K562 (cell line): ENCODE results near the gene COX6B2. TPM values are rescaled to one million over a fixed set of nuclear protein-coding genes. Genes with fewer than 3 reads are reported as not detected.

Source experiments
- ATAC-seq: fragments of 200-7000 bp; cut with Tn5 transposase; 3 replicates; pipeline ENCODE4 v1.9.1; 2020; ENCODE audit warnings: moderate library complexity
- BruUV-seq: library from RNA; stranded (reverse); fragments of 400-500 nt; replicated peaks from 2 replicates; lab custom pipeline; 2021; lab: Mats Ljungman, UMichigan
- CTCF ChIA-PET: fragments of 300-600 bp; formaldehyde crosslinking; extraction: SDS; loops from one replicate; lab custom pipeline; 2021; ENCODE audit warnings: low intra/inter-chr PET ratio; lab: Yijun Ruan, JAX
- POLR2A ChIA-PET: fragments of 300-600, 350-650 bp; sonication (Branson Sonifier 250); formaldehyde crosslinking; extraction: SDS; loops from one replicate; lab custom pipeline; 2021; ENCODE audit warnings: antibody characterized with exemption, inconsistent platforms; lab: Yijun Ruan, JAX
- DNase-seq, 4 experiments: peaks; one replicate each; pipeline versions ENCODE4 v3.0.0 to v3.0.0-alpha.2; 2011 to 2018; ENCODE audit warnings: low spot score in 3 of 4, mixed read lengths in 3 of 4; ENCODE audit errors: extremely low read depth in 1 of 4
- FAIRE-seq: peaks from 2 replicates; lab custom pipeline; 2011; peaks lifted over from hg19 to GRCh38; lab: Jason Lieb, UNC
- H2AFZ ChIP-seq: 2 replicates; pipeline ENCODE4 v1.6.0; 2011; ENCODE audit warnings: low read depth, low read length, control low read depth, inconsistent platforms
- H3K27ac ChIP-seq: fragments of 200-600 bp; 3 replicates; pipeline ENCODE4 v1.8.0; 2011; ENCODE audit warnings: low read depth, mild to moderate bottlenecking, control low read depth, inconsistent platforms, low read length, moderate library complexity, mixed read lengths; ENCODE audit errors: extremely low read depth
- H3K27me3 ChIP-seq, 2 experiments: fragments of 300-600 bp in 1 of 2; 2 replicates in 1 of 2; 3 replicates in 1 of 2; pipeline versions ENCODE4 v1.6.0 to v1.8.0; 2011; ENCODE audit warnings: inconsistent platforms in 2 of 2, low read length in 2 of 2, mild to moderate bottlenecking in 1 of 2, mixed read lengths in 1 of 2, moderate library complexity in 1 of 2; ENCODE audit not compliant: control insufficient read depth in 2 of 2, insufficient read depth in 2 of 2
- H3K36me3 ChIP-seq: fragments of 300-600 bp; 3 replicates; pipeline ENCODE4 v1.8.0; 2011; ENCODE audit warnings: mild to moderate bottlenecking, low read length, inconsistent platforms; ENCODE audit not compliant: control insufficient read depth, insufficient read depth
- H3K4me1 ChIP-seq, 2 experiments: fragments of 200-600 bp in 1 of 2; replicated peaks in 1 of 2; 2 replicates in 1 of 2; 3 replicates in 1 of 2; pipeline versions ENCODE4 v1.5.1 to v1.8.0; 2011; ENCODE audit warnings: inconsistent platforms in 2 of 2, low read length in 2 of 2, mild to moderate bottlenecking in 1 of 2, mixed read lengths in 1 of 2, moderate library complexity in 1 of 2; ENCODE audit not compliant: control insufficient read depth in 2 of 2, insufficient read depth in 2 of 2
- H3K4me2 ChIP-seq: 2 replicates; pipeline ENCODE4 v1.6.1; 2011; ENCODE audit warnings: low read length, control low read depth, inconsistent platforms, mixed read lengths; ENCODE audit not compliant: insufficient read depth
- H3K4me3 ChIP-seq: fragments of 200-600 bp; sonication (generic), shearing (Covaris generic); 2 replicates; pipeline ENCODE4 v1.5.1; 2016; ENCODE audit warnings: control low read depth, inconsistent platforms
- H3K79me2 ChIP-seq: fragments of 200-600 bp; 3 replicates; pipeline ENCODE4 v1.8.0; 2011; ENCODE audit warnings: low read length, inconsistent platforms; ENCODE audit not compliant: control insufficient read depth, insufficient read depth
- H3K9ac ChIP-seq, 2 experiments: 2 replicates each; pipeline versions ENCODE4 v1.6.0 to v1.6.1; 2011; ENCODE audit warnings: low read depth in 2 of 2, low read length in 2 of 2, control low read depth in 1 of 2, inconsistent platforms in 1 of 2, mild to moderate bottlenecking in 1 of 2, mixed read lengths in 1 of 2; ENCODE audit not compliant: insufficient read depth in 1 of 2
- H3K9me1 ChIP-seq: one replicate; pipeline ENCODE4 v1.6.0; 2011; ENCODE audit warnings: inconsistent platforms, mild to moderate bottlenecking, low read length, moderate library complexity; ENCODE audit not compliant: control insufficient read depth, insufficient read depth
- H3K9me3 ChIP-seq: replicated peaks from 2 replicates; pipeline ENCODE4 v1.5.1; 2011; ENCODE audit warnings: low read depth, low read length, inconsistent platforms; ENCODE audit not compliant: control insufficient read depth, insufficient read depth
- H4K20me1 ChIP-seq: replicated peaks from 2 replicates; pipeline ENCODE4 v1.6.1; 2011; ENCODE audit warnings: low read length, inconsistent platforms, mixed read lengths; ENCODE audit not compliant: control insufficient read depth, insufficient read depth
- EGR1 ChIP-seq: fragments of 450-650 bp; conservative IDR thresholded peaks from 2 replicates; pipeline ENCODE4 v1.6.1; 2017; ENCODE audit warnings: mild to moderate bottlenecking
- EP400 ChIP-seq: fragments of 450-650 bp; IDR thresholded peaks from 2 replicates; pipeline ENCODE4 v1.6.1; 2017; ENCODE audit warnings: antibody characterized with exemption, mild to moderate bottlenecking, moderate library complexity
- ETS2 ChIP-seq: IDR thresholded peaks from 2 replicates; pipeline ENCODE4 v1.6.1; 2016; ENCODE audit warnings: borderline replicate concordance, missing genetic modification characterization, mild to moderate bottlenecking, moderate library complexity, missing compliant biosample characterization; ENCODE audit not compliant: poor library complexity, severe bottlenecking
- FOXK2 ChIP-seq, 2 experiments: fragments of 450-650 bp; IDR thresholded peaks in 1 of 2; conservative IDR thresholded peaks in 1 of 2; 2 replicates each; pipeline ENCODE4 v1.6.1; 2016; ENCODE audit warnings: low read depth in 2 of 2, mild to moderate bottlenecking in 1 of 2
- IFI16 ChIP-seq: fragments of 250-450 bp; sonication (Bioruptor Pico); IDR thresholded peaks from 2 replicates; pipeline ENCODE4 v2.1.2; 2022; ENCODE audit warnings: mild to moderate bottlenecking, inconsistent platforms
- ILK ChIP-seq: fragments of 450-650 bp; IDR thresholded peaks from 2 replicates; pipeline ENCODE4 v1.6.1; 2016; ENCODE audit warnings: missing genetic modification characterization, low read depth, mild to moderate bottlenecking, missing compliant biosample characterization, moderate library complexity, borderline replicate concordance
- KLF1 ChIP-seq: fragments of 450-650 bp; IDR thresholded peaks from 2 replicates; pipeline ENCODE4 v1.6.1; 2016; ENCODE audit warnings: missing genetic modification characterization, missing compliant biosample characterization
- MEF2A ChIP-seq: IDR thresholded peaks from 2 replicates; pipeline ENCODE4 v1.6.1; 2011; ENCODE audit warnings: low read depth, mild to moderate bottlenecking, low read length, moderate library complexity; ENCODE audit not compliant: control insufficient read depth
- NFYB ChIP-seq: IDR thresholded peaks from 2 replicates; pipeline ENCODE4 v1.6.1; 2011; ENCODE audit warnings: mild to moderate bottlenecking, moderate library complexity; ENCODE audit not compliant: insufficient read length; ENCODE audit errors: extremely low read depth
- PHB2 ChIP-seq: fragments of 450-650 bp; IDR thresholded peaks from 2 replicates; pipeline ENCODE4 v1.6.1; 2017; ENCODE audit warnings: low read depth
- POLR2AphosphoS5 ChIP-seq: IDR thresholded peaks from 2 replicates; pipeline ENCODE4 v1.6.1; 2011; ENCODE audit warnings: mild to moderate bottlenecking, low read depth, low read length, moderate library complexity; ENCODE audit not compliant: control insufficient read depth, insufficient read depth
- ZNF311 ChIP-seq: fragments of 250-450 bp; sonication (Bioruptor Pico); IDR thresholded peaks from 2 replicates; pipeline ENCODE4 v1.4.0; 2020; ENCODE audit warnings: mild to moderate bottlenecking, moderate library complexity
- ZNF589 ChIP-seq: fragments of 200-800 bp; sonication (Bioruptor generic); IDR thresholded peaks from 2 replicates; pipeline ENCODE4 v1.6.1; 2016; ENCODE audit warnings: low read depth, missing genetic modification characterization, missing compliant biosample characterization
- WGBS: fragments of 100-300 bp; shearing (Covaris generic); methylation state at CpG from one replicate; pipeline ENCODE4 v1.1.6; 2016; ENCODE audit warnings: low coverage, mixed read lengths; ENCODE audit not compliant: insufficient coverage; ENCODE audit errors: missing lambda C conversion rate; 5-methylcytosine and 5-hydroxymethylcytosine counted together
- in situ Hi-C: fragments of 300-500 bp; cut with MboI; formaldehyde crosslinking; loops from 4 replicates; pipeline ENCODE4 v1.15.0; 2018; ENCODE audit warnings: inconsistent platforms, mixed read lengths
- intact Hi-C: fragments of 100-400 bp; cut with micrococcal nuclease; formaldehyde crosslinking; loops from 2 replicates; pipeline ENCODE4 v1.14.2; 2022
- polyA plus RNA-seq, 8 experiments: library from polyadenylated mRNA; depleted of rRNA in 4 of 8; stranded (reverse) in 5 of 8; unstranded in 3 of 8; fragments of >200 nt; fragmentation: Nextera tagmentation in 2 of 8; fragmentation: Illumina TruSeq in 1 of 8; extraction: Ambion mirVana in 2 of 8; extraction: Trizol in 1 of 8; gene quantifications; 2 replicates each; pipeline versions ENCODE4 v1.2.1 to v1.2.3, GENCODE V29; 2011 to 2014; ENCODE audit warnings: inconsistent platforms in 1 of 8, missing spikeins in 1 of 8
- total RNA-seq, 7 experiments: library from RNA; depleted of rRNA in 6 of 7; stranded (reverse); fragments of >200 nt in 6 of 7; fragmentation: Illumina TruSeq in 2 of 7; extraction: Trizol in 2 of 7; gene quantifications; 2 replicates each; pipeline versions ENCODE4 v1.2.1 to v1.2.3, GENCODE V29; 2011 to 2021; ENCODE audit warnings: low replicate concordance in 1 of 7
- TF ChIP-seq, protein P1 (sequence below): fragments of 250-450 bp; sonication (Bioruptor Pico); IDR thresholded peaks from 2 replicates; pipeline ENCODE4 v1.8.0; 2021; ENCODE audit warnings: moderate library complexity, mild to moderate bottlenecking, inconsistent platforms
- TF ChIP-seq, protein P2 (sequence below), 2 experiments: fragments of 450-650 bp; IDR thresholded peaks; 2 replicates each; pipeline ENCODE4 v1.6.1; 2018; ENCODE audit warnings: mild to moderate bottlenecking in 2 of 2, low read depth in 1 of 2; ENCODE audit not compliant: partially characterized antibody in 2 of 2

COX6B2 gene
- total and polyA plus RNA-seq, 9 of the 15 experiments (the other 6 are each of a cell fraction or from before 2014, with no cell fraction given): 0.40 to 2.5 (median 0.83) TPM

DNA sequence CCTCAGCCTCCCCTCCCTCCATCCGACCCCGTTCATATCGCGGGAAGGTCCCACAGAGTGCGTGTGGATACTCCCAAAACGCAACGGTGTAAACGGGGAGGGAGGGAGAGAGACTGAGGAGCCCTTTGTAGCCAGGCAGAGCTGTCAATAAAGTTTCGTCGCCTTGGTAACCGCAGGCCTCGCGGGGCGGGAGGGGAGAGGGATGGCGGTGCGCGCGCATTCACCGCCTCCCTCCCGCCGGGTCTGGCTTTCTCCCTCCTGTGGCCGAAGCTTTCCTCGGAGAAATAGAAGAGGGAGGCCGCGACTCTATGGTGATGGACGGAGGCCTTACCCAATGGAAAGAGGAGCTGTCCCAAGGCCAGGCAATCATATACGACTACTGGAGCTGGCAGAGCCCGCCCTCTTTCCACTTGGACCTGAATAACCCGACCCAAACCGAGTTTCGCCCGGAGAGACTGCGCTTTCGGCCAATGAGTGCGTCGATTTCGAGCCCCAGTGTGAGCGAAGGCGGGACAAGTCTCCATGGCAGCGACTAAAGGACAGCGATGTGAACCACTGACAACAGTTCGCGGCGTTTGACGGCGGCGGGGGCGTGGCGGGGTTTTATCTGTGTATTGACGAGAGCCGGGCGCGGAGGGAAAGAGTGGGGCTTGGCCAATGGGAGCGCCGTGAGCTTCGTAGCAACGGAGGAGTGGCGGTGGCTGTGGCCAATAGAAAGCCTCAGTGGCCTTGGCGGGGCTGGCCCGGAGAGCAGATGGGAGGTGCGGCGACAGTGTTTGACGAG is 15.2 kb downstream of the COX6B2 start, which contains the start of gene KMT5C:
KMT5C (plus strand) TSS at position 772 of the 784 bp plus-strand sequence. CDS start 2,061 bp downstream, outside the sequence.
- ATAC-seq (peak; percentile 91), DNase-seq (peak; percentile 99 to 100 (median 100)), FAIRE-seq (peak; percentile 100)
- CTCF ChIA-PET: no interaction called here
- Histone ChIP-seq H3K27me3 (no peaks in the 10 kb centered on the region), H4K20me1 (0 out of 2 replicates have a peak, but pooled peaks cover 6% of the 10 kb centered on the region), H3K9me1 (no peaks in the 10 kb centered on the region), H3K27ac (peak within 1 kb of the TSS; percentile 97), H3K9ac (peak within 1 kb of the TSS; percentile 97 to 99), H2AFZ (peak within 1 kb of the TSS; percentile 96), H3K79me2 (peaks cover 24% of the 10 kb centered on the region), H3K9me3 (no peaks in the 10 kb centered on the region), H3K4me2 (peak within 1 kb of the TSS; percentile 97), H3K4me3 (peak within 1 kb of the TSS; percentile 92), H3K36me3 (peaks cover 26% of the 10 kb centered on the region; the same call in 2 of the 3 replicates), H3K4me1 (peaks cover 7 to 46% of the 10 kb centered on the region in 2 experiments; a peak in 4 of 5 replicates)
- intact Hi-C loops: loop anchor here (5.0 kb wide), 1 partner anchor 37 kb away; no protein-coding TSS in a partner anchor
- POLR2A ChIA-PET: interaction anchor here (0.6 to 2.3 kb wide), 29 partner anchors 10 to 326 kb away, joined by 3 to 14 read pairs (median 4); partner anchors contain the start of genes HSPBP1, PPP6R1, RPL28 and TMEM150B
- WGBS: under 1% methylated on average over 45 of the region's 63 CpGs
- in situ Hi-C loops: no loop called here
- BruUV-seq: no TSS peak
- no peak for TF ChIP-seq ZNF589
- TF ChIP-seq, protein P1, sequence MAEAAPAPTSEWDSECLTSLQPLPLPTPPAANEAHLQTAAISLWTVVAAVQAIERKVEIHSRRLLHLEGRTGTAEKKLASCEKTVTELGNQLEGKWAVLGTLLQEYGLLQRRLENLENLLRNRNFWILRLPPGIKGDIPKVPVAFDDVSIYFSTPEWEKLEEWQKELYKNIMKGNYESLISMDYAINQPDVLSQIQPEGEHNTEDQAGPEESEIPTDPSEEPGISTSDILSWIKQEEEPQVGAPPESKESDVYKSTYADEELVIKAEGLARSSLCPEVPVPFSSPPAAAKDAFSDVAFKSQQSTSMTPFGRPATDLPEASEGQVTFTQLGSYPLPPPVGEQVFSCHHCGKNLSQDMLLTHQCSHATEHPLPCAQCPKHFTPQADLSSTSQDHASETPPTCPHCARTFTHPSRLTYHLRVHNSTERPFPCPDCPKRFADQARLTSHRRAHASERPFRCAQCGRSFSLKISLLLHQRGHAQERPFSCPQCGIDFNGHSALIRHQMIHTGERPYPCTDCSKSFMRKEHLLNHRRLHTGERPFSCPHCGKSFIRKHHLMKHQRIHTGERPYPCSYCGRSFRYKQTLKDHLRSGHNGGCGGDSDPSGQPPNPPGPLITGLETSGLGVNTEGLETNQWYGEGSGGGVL (CRISPR knock-in tag): no peak
- no peak for TF ChIP-seq PHB2
- no peak for TF ChIP-seq IFI16
- no peak for TF ChIP-seq MEF2A
- TF ChIP-seq ETS2 (tag): no peak
- TF ChIP-seq EP400: peak; percentile 42
- peak; percentile 92 for TF ChIP-seq NFYB
- peak; percentile 61 to 78 for TF ChIP-seq FOXK2 (conservative IDR thresholded peaks at IDR 0.05 in 1 of 2, IDR thresholded peaks at IDR 0.05 in 1 of 2; ENCODE audit: low read depth in 2 of 2)
- 0 out of 2 replicates have a peak, but pooled peaks have one; percentile 33 for TF ChIP-seq POLR2AphosphoS5
- TF ChIP-seq, protein P2, sequence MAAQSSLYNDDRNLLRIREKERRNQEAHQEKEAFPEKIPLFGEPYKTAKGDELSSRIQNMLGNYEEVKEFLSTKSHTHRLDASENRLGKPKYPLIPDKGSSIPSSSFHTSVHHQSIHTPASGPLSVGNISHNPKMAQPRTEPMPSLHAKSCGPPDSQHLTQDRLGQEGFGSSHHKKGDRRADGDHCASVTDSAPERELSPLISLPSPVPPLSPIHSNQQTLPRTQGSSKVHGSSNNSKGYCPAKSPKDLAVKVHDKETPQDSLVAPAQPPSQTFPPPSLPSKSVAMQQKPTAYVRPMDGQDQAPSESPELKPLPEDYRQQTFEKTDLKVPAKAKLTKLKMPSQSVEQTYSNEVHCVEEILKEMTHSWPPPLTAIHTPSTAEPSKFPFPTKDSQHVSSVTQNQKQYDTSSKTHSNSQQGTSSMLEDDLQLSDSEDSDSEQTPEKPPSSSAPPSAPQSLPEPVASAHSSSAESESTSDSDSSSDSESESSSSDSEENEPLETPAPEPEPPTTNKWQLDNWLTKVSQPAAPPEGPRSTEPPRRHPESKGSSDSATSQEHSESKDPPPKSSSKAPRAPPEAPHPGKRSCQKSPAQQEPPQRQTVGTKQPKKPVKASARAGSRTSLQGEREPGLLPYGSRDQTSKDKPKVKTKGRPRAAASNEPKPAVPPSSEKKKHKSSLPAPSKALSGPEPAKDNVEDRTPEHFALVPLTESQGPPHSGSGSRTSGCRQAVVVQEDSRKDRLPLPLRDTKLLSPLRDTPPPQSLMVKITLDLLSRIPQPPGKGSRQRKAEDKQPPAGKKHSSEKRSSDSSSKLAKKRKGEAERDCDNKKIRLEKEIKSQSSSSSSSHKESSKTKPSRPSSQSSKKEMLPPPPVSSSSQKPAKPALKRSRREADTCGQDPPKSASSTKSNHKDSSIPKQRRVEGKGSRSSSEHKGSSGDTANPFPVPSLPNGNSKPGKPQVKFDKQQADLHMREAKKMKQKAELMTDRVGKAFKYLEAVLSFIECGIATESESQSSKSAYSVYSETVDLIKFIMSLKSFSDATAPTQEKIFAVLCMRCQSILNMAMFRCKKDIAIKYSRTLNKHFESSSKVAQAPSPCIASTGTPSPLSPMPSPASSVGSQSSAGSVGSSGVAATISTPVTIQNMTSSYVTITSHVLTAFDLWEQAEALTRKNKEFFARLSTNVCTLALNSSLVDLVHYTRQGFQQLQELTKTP (IDR thresholded peaks at IDR 0.05; ENCODE audit: low read depth in 1 of 2, partially characterized antibody in 2 of 2): no peak
- TF ChIP-seq ZNF311: no peak
- TF ChIP-seq ILK (tag): no peak
- peak; percentile 22; the same call in 1 of the 2 replicates for TF ChIP-seq KLF1 (tag)
- TF ChIP-seq EGR1: peak; percentile 90
